A549 treated with ZK216348 at 1 μM for 4 hours (cell line): ENCODE results near the gene AEBP1. TPM values are rescaled to one million over a fixed set of nuclear protein-coding genes. Genes with fewer than 3 reads are reported as not detected.

Experiments
- total RNA-seq: library from RNA; stranded (reverse); fragments of 200-300 nt; extraction: Qiagen RNA extraction; gene quantifications from 5 replicates; pipeline ENCODE4 v1.2.3, GENCODE V29; 2022; ENCODE audit warnings: low read depth

The AEBP1 gene
- 0.24 TPM in 1 of 5 replicates, not detected in the others for total RNA-seq

GRCh38 chr7:44103923-44104859 lies at the start of gene AEBP1:
Gene AEBP1, plus strand, starts transcription at chr7:44104345. Its CDS starts 321 bp downstream, at chr7:44104666.

DNA sequence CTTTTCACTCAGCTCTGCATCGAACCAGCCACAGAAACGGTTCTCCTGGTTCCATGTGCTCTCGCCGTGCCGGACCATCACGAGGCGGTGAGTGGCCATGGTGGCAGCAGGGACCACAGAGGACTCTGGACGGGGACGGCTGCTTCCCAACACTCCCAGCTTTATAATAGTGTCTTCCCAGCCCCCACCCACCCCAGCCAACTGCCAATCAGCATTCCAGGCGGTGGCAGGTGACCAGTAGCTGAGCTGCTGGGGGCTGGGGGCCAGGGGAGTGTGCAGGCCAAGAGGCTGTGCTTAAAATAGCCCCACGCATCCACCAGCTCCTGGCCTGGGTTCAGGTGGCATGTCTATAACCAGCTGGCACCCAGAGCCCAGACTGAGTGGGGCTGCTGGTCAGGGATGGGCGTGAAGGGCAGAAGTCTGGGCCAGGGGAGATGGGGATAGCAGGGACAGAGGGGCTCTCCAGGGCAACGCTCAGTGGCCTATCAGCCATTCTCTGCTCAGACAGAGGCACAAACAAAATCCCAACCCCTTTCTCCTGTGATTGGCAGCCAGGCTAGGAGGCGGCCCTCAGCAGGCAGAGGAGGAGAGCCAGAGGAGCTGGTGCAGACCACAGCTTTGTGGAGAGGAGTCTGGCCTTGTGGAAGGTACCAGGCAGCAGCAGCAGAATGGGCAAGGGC lies 38.6 kb upstream of the AEBP1 start, which contains the start of gene PGAM2:
PGAM2 (minus strand) TSS at position 137 of the 680 bp plus-strand sequence; CDS start at position 99, 38 bp downstream.

DNA sequence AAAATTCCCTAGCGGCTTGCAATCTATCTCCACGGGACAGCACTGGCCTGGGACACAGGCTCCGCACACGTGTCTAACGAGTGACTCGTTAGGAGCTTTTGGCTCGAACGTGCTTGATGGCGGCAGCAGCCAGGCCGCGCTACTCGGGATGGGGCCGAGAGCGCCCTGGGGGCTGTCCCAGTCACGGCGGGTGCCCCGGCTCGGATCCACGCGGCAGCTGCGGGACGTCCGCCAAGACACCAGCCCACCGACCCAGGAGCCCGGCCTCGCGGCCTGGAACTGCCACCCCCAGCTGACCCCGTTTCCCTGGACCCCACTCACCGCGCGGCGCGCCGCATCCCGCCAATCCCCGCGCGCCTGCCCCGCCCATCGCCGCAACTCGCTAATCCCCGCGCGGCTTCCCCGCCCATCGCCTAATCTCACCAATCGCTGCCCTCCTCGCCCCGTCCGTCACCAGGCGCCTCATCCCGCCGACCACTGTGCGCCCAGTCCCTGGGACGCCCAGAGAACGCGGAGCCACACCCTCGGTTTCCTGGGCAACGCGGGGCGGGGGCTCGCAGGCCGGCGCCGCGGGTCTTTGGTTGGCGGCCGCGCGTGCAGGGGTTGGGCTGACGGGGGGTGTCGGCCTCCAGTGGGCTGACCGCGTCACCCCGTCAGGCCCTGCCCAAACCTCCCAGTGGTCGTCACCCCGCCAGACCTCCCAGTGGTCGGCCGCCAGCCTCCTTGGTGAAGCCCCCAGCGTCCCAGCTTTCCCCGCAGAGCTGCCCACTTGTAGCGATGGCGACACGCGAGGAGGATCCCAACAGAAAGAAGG lies 19.3 kb downstream of the AEBP1 start, which contains the start of gene POLD2:
POLD2 (minus strand) TSS at position 359 of the 814 bp plus-strand sequence. CDS start 1,495 bp downstream, outside the sequence.

DNA sequence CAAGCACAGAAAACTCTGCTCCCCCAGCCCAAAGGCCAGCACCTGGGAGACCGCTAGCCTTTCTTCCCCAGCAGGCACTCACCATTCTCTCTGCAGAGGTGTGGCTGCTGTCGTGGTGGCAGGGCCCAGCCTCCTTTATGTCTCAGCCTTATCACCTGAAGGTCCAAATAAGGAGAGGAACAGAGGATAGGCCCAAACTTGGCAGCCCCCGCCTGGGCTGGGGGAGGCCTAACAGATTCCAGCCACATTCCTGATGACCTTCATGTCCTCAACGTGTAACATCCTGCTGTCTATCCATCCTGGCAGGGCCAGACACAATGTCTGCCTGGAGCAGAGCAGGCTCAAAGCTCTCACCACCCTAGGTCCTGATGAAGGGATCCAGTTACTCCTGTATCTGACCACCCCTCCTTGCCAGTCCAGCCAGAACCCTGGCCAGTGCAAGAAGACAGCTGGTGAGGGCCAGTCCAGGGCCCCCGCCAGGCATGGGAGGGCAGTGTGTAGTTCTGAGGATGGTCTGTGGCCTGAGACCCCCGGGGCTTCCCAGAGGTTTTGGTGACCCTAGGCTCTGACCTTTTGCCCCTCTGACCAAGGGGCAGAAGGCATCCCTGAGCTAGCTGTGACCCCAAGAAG lies 37.2 kb downstream of the AEBP1 start, which contains the start of gene MYL7:
MYL7 (minus strand) TSS at position 112 of the 630 bp plus-strand sequence; CDS start at position 85, 27 bp downstream.

Other genes with a start within 250 kb of the AEBP1 start
- gene MRPS24, start 234.8 kb upstream of the AEBP1 start, total RNA-seq, result 205 to 254 TPM (median 243 TPM) in 5 replicates
- 23.5 to 28.8 TPM (median 26.8 TPM) in 5 replicates for gene URGCP, start 197.7 kb upstream of the AEBP1 start, total RNA-seq
- 7.9 to 11.6 TPM (median 11.4 TPM) in 5 replicates for gene UBE2D4, start 177.9 kb upstream of the AEBP1 start, total RNA-seq
- not detected in 5 replicates for gene SPDYE1, start 106.4 kb upstream of the AEBP1 start, total RNA-seq
- gene DBNL, start 59.6 kb upstream of the AEBP1 start, total RNA-seq, result 52.8 to 80.1 TPM (median 71.0 TPM) in 5 replicates
- gene PGAM2, start 38.8 kb upstream of the AEBP1 start, total RNA-seq, result not detected in 5 replicates
- 3.6 to 9.5 TPM (median 7.1 TPM) in 5 replicates for gene POLM, start 21.8 kb upstream of the AEBP1 start, total RNA-seq
- gene POLD2, start 19.2 kb downstream of the AEBP1 start, total RNA-seq, result 110 to 168 TPM (median 158 TPM) in 5 replicates
- gene MYL7, start 37.0 kb downstream of the AEBP1 start, total RNA-seq, result not detected in 5 replicates
- gene GCK, start 85.1 kb downstream of the AEBP1 start, total RNA-seq, result not detected in 5 replicates
- gene YKT6, start 96.6 kb downstream of the AEBP1 start, total RNA-seq, result 101 to 122 TPM (median 121 TPM) in 5 replicates
- gene CAMK2B, start 221.2 kb downstream of the AEBP1 start, total RNA-seq, result 0.08 to 0.36 TPM (median 0.21 TPM) in 5 replicates